HAP-1 (cell line): Measurements from ENCODE around the gene SLC39A7.
"Not testable (repeated sequence)": the region's sequence is repeated elsewhere in the genome, so short reads cannot be mapped to it uniquely, and the experiment has no call there.

Source experiments
- DNase-seq, 2 experiments: peaks; one replicate each; pipeline ENCODE4 v3.0.0-alpha.2; 2016 to 2020; ENCODE audit warnings: low spot score in 2 of 2
- H3K27me3 ChIP-seq: fragments of 250-450 bp; sonication (Bioruptor Pico); 2 replicates; pipeline ENCODE4 v1.5.1; 2020; ENCODE audit warnings: low read depth, mild to moderate bottlenecking, moderate library complexity
- H3K36me3 ChIP-seq: fragments of 250-450 bp; sonication (Bioruptor Pico); replicated peaks from 2 replicates; pipeline ENCODE4 v1.5.1; 2020; ENCODE audit warnings: mild to moderate bottlenecking
- H3K4me1 ChIP-seq: fragments of 250-450 bp; sonication (Bioruptor Pico); 2 replicates; pipeline ENCODE4 v1.5.1; 2020; ENCODE audit warnings: mild to moderate bottlenecking
- H3K4me3 ChIP-seq: fragments of 250-450 bp; sonication (Bioruptor Pico); 2 replicates; pipeline ENCODE4 v1.5.1; 2020; ENCODE audit warnings: mild to moderate bottlenecking, moderate library complexity
- H3K9me3 ChIP-seq: fragments of 250-450 bp; sonication (Bioruptor Pico); 2 replicates; pipeline ENCODE4 v1.5.1; 2020; ENCODE audit warnings: mild to moderate bottlenecking, moderate library complexity
- in situ Hi-C: fragments of 300-500 bp; cut with MboI; formaldehyde crosslinking; loops from 3 replicates; pipeline ENCODE4 v1.14.3; 2020; ENCODE audit warnings: low sequenced_read_pairs, inconsistent platforms, mixed read lengths

Gene SLC39A7

DNA sequence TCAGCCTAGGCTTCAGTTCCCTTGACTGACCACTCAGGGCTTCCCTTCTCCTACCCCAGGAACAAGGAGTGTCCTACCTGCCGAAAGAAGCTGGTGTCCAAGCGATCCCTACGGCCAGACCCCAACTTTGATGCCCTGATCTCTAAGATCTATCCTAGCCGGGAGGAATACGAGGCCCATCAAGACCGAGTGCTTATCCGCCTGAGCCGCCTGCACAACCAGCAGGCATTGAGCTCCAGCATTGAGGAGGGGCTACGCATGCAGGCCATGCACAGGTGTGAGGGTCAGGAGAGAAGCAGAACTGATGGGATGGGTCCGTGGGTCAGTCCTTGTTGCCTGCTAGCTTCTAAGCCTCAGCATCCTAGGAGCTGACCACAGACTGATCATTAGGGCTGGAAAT is 9.2 kb downstream of the SLC39A7 start:
- Histone ChIP-seq H3K27me3 (no peaks in the 10 kb centered on the region), H3K4me1 (peaks cover 41% of the 10 kb centered on the region), H3K9me3 (no peaks in the 10 kb centered on the region), H3K4me3 (no peak overlapping the region), H3K36me3 (peaks cover 26% of the 10 kb centered on the region)
- in situ Hi-C loops = no loop called here
- DNase-seq = no peak

GRCh38 chr6:33211136-33211535 is 10.5 kb downstream of the SLC39A7 start:
- Histone ChIP-seq H3K9me3 (no peaks in the 10 kb centered on the region), H3K4me3 (no peak overlapping the region), H3K4me1 (peaks cover 28% of the 10 kb centered on the region), H3K36me3 (peaks cover 26% of the 10 kb centered on the region), H3K27me3 (no peaks in the 10 kb centered on the region)
- in situ Hi-C loops = no loop called here
- DNase-seq = no peak

DNA sequence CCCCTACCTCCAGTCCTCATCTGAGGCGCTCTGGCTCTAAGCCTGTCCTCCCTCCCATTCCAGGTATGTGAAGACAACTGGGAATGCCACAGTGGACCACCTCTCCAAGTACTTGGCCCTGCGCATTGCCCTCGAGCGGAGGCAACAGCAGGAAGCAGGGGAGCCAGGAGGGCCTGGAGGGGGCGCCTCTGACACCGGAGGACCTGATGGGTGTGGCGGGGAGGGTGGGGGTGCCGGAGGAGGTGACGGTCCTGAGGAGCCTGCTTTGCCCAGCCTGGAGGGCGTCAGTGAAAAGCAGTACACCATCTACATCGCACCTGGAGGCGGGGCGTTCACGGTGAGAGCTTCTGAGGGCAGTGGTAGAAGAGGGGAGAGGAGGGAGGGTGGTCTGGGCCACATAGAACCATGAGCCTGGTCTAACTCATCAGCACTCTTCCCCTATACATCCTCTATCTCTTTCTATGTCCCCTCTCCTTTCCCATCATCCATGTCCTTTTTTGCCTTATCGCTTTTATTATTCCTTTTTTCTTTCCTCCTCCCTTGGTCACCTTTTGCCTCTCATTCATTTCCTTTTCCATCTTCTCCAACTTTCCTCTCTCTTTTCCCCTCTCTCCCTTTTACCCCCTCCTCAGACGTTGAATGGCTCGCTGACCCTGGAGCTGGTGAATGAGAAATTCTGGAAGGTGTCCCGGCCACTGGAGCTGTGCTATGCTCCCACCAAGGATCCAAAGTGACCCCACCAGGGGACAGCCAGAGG is 11.2 kb downstream of the SLC39A7 start:
- in situ Hi-C loops = no loop called here
- peak in 1 of 2 experiments; percentile 49 for DNase-seq
- Histone ChIP-seq H3K27me3 (no peaks in the 10 kb centered on the region), H3K36me3 (peaks cover 26% of the 10 kb centered on the region), H3K9me3 (no peaks in the 10 kb centered on the region), H3K4me1 (peaks cover 21% of the 10 kb centered on the region), H3K4me3 (no peak overlapping the region)

DNA sequence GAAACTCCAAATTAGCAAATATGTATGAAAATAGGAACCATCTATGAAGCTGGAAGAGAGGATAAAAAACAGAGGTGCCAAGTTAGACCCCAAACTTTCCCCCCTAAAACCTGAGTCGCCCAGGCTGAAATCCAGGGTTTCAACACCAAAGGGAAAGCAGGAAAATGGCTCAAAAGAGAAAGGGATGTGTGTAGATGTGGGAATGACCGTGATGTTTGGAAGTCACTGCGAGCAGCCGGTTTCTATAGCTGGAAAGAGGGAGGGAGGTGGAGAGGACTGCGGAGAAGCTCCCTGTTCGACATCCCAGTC is 12.1 kb downstream of the SLC39A7 start:
- DNase-seq = no peak
- peaks cover 18% of the 10 kb centered on the region for H3K4me1 ChIP-seq
- in situ Hi-C loops = no loop called here
- no peaks in the 10 kb centered on the region for H3K9me3 ChIP-seq
- H3K4me3 ChIP-seq = peak overlapping the region; percentile 24
- peaks cover 26% of the 10 kb centered on the region for H3K36me3 ChIP-seq
- no peaks in the 10 kb centered on the region for H3K27me3 ChIP-seq

GRCh38 chr6:33213166-33213988 is 12.7 kb downstream of the SLC39A7 start:
- in situ Hi-C loops = no loop called here
- Histone ChIP-seq H3K4me3 (peak overlapping the region; percentile 24), H3K27me3 (no peaks in the 10 kb centered on the region), H3K36me3 (peaks cover 26% of the 10 kb centered on the region), H3K9me3 (no peaks in the 10 kb centered on the region), H3K4me1 (peaks cover 18% of the 10 kb centered on the region)
- peak in 1 of 2 experiments; percentile 48 for DNase-seq

DNA sequence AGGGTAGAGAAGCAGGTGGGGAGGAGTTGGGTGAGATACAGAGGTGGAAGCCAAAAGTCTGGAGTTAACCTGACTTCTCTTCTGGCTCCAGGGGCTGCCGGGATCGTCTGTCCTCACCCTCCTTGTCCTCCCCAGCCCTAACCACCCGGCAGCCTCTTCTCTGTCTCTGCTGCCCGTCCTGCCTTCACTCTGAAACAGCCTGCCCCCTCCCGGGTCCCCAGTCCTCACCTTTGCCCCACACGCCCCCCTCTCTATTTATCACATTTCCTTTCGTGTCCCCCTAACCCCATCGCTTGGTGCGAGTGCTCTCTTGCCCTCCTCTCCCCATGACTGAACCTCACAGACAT is 13.3 kb downstream of the SLC39A7 start:
- peaks cover 24% of the 10 kb centered on the region for H3K36me3 ChIP-seq
- H3K4me3 ChIP-seq = no peak overlapping the region
- no peaks in the 10 kb centered on the region for H3K27me3 ChIP-seq
- in situ Hi-C loops = no loop called here
- peaks cover 16% of the 10 kb centered on the region for H3K4me1 ChIP-seq
- no peak for DNase-seq
- no peaks in the 10 kb centered on the region for H3K9me3 ChIP-seq

- no peak for DNase-seq
- in situ Hi-C loops = no loop called here
- Histone ChIP-seq H3K4me3 (no peak overlapping the region), H3K36me3 (peaks cover 11% of the 10 kb centered on the region), H3K9me3 (no peaks in the 10 kb centered on the region), H3K4me1 (peaks cover 13% of the 10 kb centered on the region), H3K27me3 (no peaks in the 10 kb centered on the region)
Measured at GRCh38 chr6:33215271-33216116, 14.8 kb downstream of the SLC39A7 start.

DNA sequence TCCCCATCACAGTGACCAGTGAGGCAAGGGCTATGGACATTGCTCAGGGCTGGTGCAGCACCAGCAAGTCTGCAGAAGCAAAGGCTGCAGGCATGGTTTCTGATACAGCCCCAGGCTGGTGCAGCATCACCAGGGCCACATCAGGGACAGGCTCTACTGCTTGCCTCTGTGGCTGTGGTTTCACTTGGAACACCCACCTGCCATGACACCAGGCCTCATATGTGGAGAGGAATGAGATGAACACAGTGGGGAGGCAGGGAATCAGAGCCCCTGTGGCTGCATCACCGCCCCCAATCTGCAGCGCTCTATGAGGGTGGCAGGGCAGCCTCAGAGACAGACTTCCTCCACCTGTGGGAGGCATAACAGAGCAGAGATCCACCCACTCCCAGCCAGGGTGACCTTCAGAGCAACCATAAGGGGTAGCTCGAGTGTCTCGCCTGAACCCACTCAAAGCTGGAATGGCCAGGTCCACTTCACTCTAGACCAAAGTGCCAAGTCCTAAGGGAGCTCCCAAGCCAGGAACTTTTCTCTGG is 15.5 kb downstream of the SLC39A7 start:
- Histone ChIP-seq H3K4me1 (peaks cover 13% of the 10 kb centered on the region), H3K36me3 (peaks cover 6% of the 10 kb centered on the region; the same call in 1 of the 2 replicates), H3K9me3 (no peaks in the 10 kb centered on the region), H3K27me3 (no peaks in the 10 kb centered on the region), H3K4me3 (no peak overlapping the region)
- no peak for DNase-seq
- in situ Hi-C loops = no loop called here

GRCh38 chr6:33217246-33217645 is 16.6 kb downstream of the SLC39A7 start:
- Histone ChIP-seq H3K36me3 (peaks cover 5% of the 10 kb centered on the region; the same call in 1 of the 2 replicates), H3K27me3 (no peaks in the 10 kb centered on the region), H3K4me3 (no peak overlapping the region), H3K9me3 (no peaks in the 10 kb centered on the region), H3K4me1 (peaks cover 13% of the 10 kb centered on the region)
- in situ Hi-C loops = no loop called here
- no peak for DNase-seq

DNA sequence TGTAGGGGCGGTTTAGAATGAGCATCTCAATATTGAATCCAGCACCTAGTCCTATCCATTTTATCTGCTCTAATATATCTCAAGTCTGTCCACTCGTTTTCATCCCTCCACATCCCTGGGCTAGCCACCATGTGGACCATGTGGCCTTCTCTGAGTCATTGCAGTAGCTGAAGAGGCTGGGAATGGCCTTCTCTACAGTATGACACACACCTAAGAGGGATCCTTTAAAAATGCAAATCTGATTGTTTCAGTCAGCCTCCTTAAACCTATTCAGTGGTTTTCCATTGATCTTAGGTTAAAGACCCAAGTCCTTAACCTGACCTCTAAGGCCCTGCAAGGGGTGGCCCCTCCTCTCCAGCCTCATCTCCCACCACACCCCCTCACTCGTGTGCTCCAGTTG is 17.0 kb downstream of the SLC39A7 start:
- Histone ChIP-seq H3K4me1 (peaks cover 12% of the 10 kb centered on the region), H3K36me3 (peaks cover under 1% of the 10 kb centered on the region; the same call in 1 of the 2 replicates), H3K4me3 (no peak overlapping the region), H3K9me3 (no peaks in the 10 kb centered on the region), H3K27me3 (no peaks in the 10 kb centered on the region)
- DNase-seq = no peak
- in situ Hi-C loops = no loop called here

DNA sequence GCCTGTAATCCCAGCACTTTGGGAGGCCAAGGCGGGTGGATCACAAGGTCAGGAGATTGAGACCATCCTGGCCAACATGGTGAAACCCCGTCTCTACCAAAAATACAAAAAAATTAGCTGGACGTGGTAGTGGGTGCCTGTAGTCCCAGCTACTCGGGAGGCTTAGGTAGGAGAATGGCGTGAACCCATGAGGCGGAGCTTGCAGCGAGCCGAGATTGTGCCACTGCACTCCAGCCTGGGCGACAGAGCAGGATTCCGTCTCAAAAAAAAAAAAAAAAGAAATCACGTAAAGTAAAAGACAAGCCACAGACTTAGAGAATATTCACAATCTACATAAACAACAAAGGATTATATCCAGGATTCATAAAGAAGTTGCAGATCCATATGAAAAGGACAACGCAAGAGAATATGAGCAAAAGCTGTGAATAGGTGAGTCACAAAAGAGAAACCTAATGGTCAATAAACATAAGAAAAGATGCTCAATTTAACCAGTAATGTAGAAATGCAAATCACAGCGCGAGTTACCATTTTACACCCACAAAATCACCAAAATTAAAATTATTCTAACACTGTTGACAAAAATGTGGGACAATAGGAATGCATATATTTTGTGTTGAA is 25.9 kb downstream of the SLC39A7 start:
- DNase-seq = peak; percentile 65 to 99
- H3K27me3 ChIP-seq, H3K9me3 ChIP-seq, H3K4me3 ChIP-seq, H3K36me3 ChIP-seq, in situ Hi-C loops: not testable (repeated sequence)
- H3K4me1 ChIP-seq = peaks cover 16% of the 10 kb centered on the region

DNA sequence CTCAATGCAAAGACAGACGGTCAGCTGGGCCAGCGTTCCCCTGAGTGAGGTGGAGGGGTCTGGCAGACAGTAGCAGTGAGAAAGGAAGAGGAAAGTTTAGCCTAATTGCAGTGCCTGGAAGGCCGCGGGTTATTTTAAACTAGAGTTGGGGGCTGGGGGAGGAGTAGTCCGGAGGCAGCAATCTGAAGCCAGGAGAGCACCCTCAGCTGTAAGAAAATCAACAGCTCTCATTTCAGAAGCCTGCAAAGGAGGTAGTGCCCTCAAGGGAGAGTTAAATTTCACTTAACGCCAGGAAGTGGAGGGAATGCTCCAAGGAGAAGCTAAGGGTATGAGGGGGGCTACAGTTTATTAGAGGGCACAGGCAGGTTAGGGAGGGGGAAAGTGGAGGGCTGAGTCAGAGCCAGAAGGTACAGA is 34.6 kb downstream of the SLC39A7 start:
- no peaks in the 10 kb centered on the region for H3K36me3 ChIP-seq
- no peak for DNase-seq
- H3K4me3 ChIP-seq = no peak overlapping the region
- H3K4me1 ChIP-seq = no peaks in the 10 kb centered on the region
- in situ Hi-C loops = no loop called here
- H3K27me3 ChIP-seq = no peaks in the 10 kb centered on the region
- H3K9me3 ChIP-seq = no peaks in the 10 kb centered on the region

DNA sequence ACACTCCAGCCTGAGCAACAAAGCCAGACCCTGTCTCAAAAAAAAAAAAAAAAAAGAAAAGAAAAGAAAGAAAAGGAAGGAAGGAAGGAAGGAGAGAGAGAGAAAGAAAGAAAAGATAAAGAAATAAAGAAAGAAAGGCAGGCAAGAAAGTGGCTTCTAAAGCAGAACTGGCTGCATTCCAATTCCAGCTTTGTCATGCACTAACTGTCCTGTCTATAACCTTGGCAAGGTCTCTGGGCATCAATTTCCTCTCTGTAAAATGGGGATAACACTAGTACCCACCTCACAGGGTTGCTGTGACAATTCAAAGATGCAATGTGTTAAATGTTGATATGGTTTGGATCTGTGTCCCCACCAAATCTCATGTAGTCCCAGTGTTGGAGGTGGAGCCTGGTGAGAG is 35.7 kb downstream of the SLC39A7 start:
- no peak overlapping the region for H3K4me3 ChIP-seq
- in situ Hi-C loops = no loop called here

More for the DNA sequence above, 35.7 kb downstream of the SLC39A7 start:
- no peaks in the 10 kb centered on the region for H3K27me3 ChIP-seq
- no peaks in the 10 kb centered on the region for H3K36me3 ChIP-seq
- no peaks in the 10 kb centered on the region for H3K9me3 ChIP-seq
- H3K4me1 ChIP-seq = no peaks in the 10 kb centered on the region
- DNase-seq = no peak
